OCI-LY3 (cell line): ENCODE data around the gene EXD3.

Source experiments
- H2AFZ ChIP-seq: fragments of 200-600, 300-600 bp; shearing (Covaris generic); 2 replicates; pipeline ENCODE4 v1.6.0; 2014; ENCODE audit warnings: antibody characterized with exemption, low read depth, low read length
- H3K27ac ChIP-seq: fragments of 200-600, 300-600 bp; sonication (generic); 2 replicates; pipeline ENCODE4 v1.5.1; 2014; ENCODE audit warnings: mild to moderate bottlenecking, low read length, moderate library complexity, mixed read lengths
- H3K27me3 ChIP-seq: fragments of 200-600, 300-600 bp; sonication (generic); 2 replicates; pipeline ENCODE4 v1.6.1; 2014; ENCODE audit warnings: low read depth, low read length, mixed read lengths
- H3K36me3 ChIP-seq: fragments of 200-600, 300-600 bp; sonication (generic); replicated peaks from 2 replicates; pipeline ENCODE3; 2014; ENCODE audit warnings: low read depth, low read length, mixed read lengths
- H3K4me1 ChIP-seq: fragments of 300-600, 200-600 bp; sonication (generic); 2 replicates; pipeline ENCODE4 v1.6.1; 2014; ENCODE audit warnings: low read length, mixed read lengths
- H3K4me2 ChIP-seq: fragments of 200-600, 300-600 bp; sonication (generic); 2 replicates; pipeline ENCODE4 v1.6.1; 2014; ENCODE audit warnings: low read length, mixed read lengths
- H3K4me3 ChIP-seq: fragments of 300-600, 200-600 bp; sonication (generic); 2 replicates; pipeline ENCODE4 v1.5.1; 2014; ENCODE audit warnings: antibody characterized with exemption, mild to moderate bottlenecking, low read length, moderate library complexity
- H3K79me2 ChIP-seq: fragments of 300-600, 200-600 bp; shearing (Covaris generic); 2 replicates; pipeline ENCODE4 v1.6.1; 2014; ENCODE audit warnings: mild to moderate bottlenecking, low read length, mixed read lengths
- H3K9ac ChIP-seq: fragments of 300-600, 200-600 bp; shearing (Covaris generic); 2 replicates; pipeline ENCODE4 v1.6.0; 2014; ENCODE audit warnings: mild to moderate bottlenecking, low read length, moderate library complexity
- H3K9me3 ChIP-seq: fragments of 200-600, 300-600 bp; shearing (Covaris generic); 2 replicates; pipeline ENCODE4 v1.6.1; 2014; ENCODE audit warnings: low read length, mixed read lengths; ENCODE audit not compliant: insufficient read depth
- H4K20me1 ChIP-seq: fragments of 200-600, 300-600 bp; sonication (generic); 2 replicates; pipeline ENCODE4 v1.6.1; 2016; ENCODE audit warnings: low read length, mixed read lengths; ENCODE audit not compliant: insufficient read depth
- CTCF ChIP-seq: fragments of 200-600, 300-600 bp; sonication (generic); IDR thresholded peaks from 2 replicates; pipeline ENCODE4 v1.5.1; 2014; ENCODE audit warnings: antibody characterized with exemption, low read length, low read depth
- EZH2phosphoT487 ChIP-seq: fragments of 200-600 bp; shearing (Covaris generic); IDR thresholded peaks from 2 replicates; pipeline ENCODE4 v1.6.1; 2018; ENCODE audit warnings: antibody characterized with exemption, mixed run types, low read depth

EXD3 gene

GRCh38 chr9:137461663-137462395 lies 38.9 kb upstream of the EXD3 start:
- Histone ChIP-seq H3K9ac (peak overlapping the region; percentile 61), H3K4me2 (peak overlapping the region; percentile 72), H2AFZ (peak overlapping the region; percentile 77; the same call in 1 of the 2 replicates)

GRCh38 chr9:137461316-137461662 lies 38.3 kb upstream of the EXD3 start:
- peak overlapping the region; percentile 80 for H3K4me3 ChIP-seq
- no peak overlapping the region for H2AFZ ChIP-seq
- no peaks in the 10 kb centered on the region for H3K27me3 ChIP-seq
- no peaks in the 10 kb centered on the region for H4K20me1 ChIP-seq
- H3K36me3 ChIP-seq, result peaks cover 6% of the 10 kb centered on the region
- peak overlapping the region; percentile 28; the same call in 1 of the 2 replicates for H3K9ac ChIP-seq
- H3K4me1 ChIP-seq, result peaks cover 27% of the 10 kb centered on the region
- peak overlapping the region; percentile 72 for H3K4me2 ChIP-seq
- H3K9me3 ChIP-seq, result no peaks in the 10 kb centered on the region
- no peak overlapping the region for H3K27ac ChIP-seq
- TF ChIP-seq CTCF (no peak), EZH2phosphoT487 (no peak)
- peaks cover 14% of the 10 kb centered on the region for H3K79me2 ChIP-seq

More at GRCh38 chr9:137461663-137462395, 38.9 kb upstream of the EXD3 start:
- H4K20me1 ChIP-seq, result no peaks in the 10 kb centered on the region
- peaks cover 27% of the 10 kb centered on the region for H3K4me1 ChIP-seq
- H3K27ac ChIP-seq, result peak overlapping the region; percentile 36
- no peaks in the 10 kb centered on the region for H3K27me3 ChIP-seq
- no peaks in the 10 kb centered on the region for H3K9me3 ChIP-seq
- H3K36me3 ChIP-seq, result peaks cover 5% of the 10 kb centered on the region
- TF ChIP-seq CTCF, result no peak
- TF ChIP-seq EZH2phosphoT487, result no peak
- H3K79me2 ChIP-seq, result peaks cover 14% of the 10 kb centered on the region
- H3K4me3 ChIP-seq, result peak overlapping the region; percentile 80

GRCh38 chr9:137460363-137461315 lies 37.7 kb upstream of the EXD3 start:
- Histone ChIP-seq H3K9me3 (no peaks in the 10 kb centered on the region), H3K9ac (peak overlapping the region; percentile 56; the same call in 1 of the 2 replicates), H3K27ac (no peak overlapping the region), H3K36me3 (peaks cover 12% of the 10 kb centered on the region), H4K20me1 (no peaks in the 10 kb centered on the region), H2AFZ (no peak overlapping the region), H3K4me3 (peak overlapping the region; percentile 98; the same call in 1 of the 2 replicates), H3K79me2 (peaks cover 14% of the 10 kb centered on the region), H3K4me2 (peak overlapping the region; percentile 72), H3K4me1 (peaks cover 27% of the 10 kb centered on the region), H3K27me3 (no peaks in the 10 kb centered on the region)
- TF ChIP-seq CTCF, result no peak
- TF ChIP-seq EZH2phosphoT487, result no peak
